Neural cell (in vitro differentiated cells): ENCODE results near the gene TPP1. TPM values are rescaled to one million over a fixed set of nuclear protein-coding genes. Genes with fewer than 3 reads are reported as not detected.

Experiments
- H2AFZ ChIP-seq: fragments of 200-600, 300-800 bp; sonication (generic), shearing (Covaris generic); 2 replicates; pipeline ENCODE4 v1.6.0; 2014; ENCODE audit warnings: low read depth, mild to moderate bottlenecking, antibody characterized with exemption, low read length, moderate library complexity
- H3F3A ChIP-seq: fragments of 200-600 bp; shearing (Covaris generic); 2 replicates; pipeline ENCODE4 v1.6.1; 2016; ENCODE audit warnings: mild to moderate bottlenecking, moderate library complexity, mixed read lengths, antibody characterized with exemption, low read length; ENCODE audit not compliant: insufficient read depth, poor library complexity, severe bottlenecking
- H3K27ac ChIP-seq: fragments of 200-600, 300-800 bp; sonication (generic), shearing (Covaris generic); 2 replicates; pipeline ENCODE4 v1.5.1; 2014; ENCODE audit warnings: mild to moderate bottlenecking, low read length, moderate library complexity
- H3K27me3 ChIP-seq: fragments of 300-800, 200-600 bp; sonication (generic), shearing (Covaris generic); 2 replicates; pipeline ENCODE4 v1.6.0; 2014; ENCODE audit warnings: mild to moderate bottlenecking, low read depth, low read length, moderate library complexity; ENCODE audit not compliant: insufficient read depth
- H3K36me3 ChIP-seq: fragments of 300-800, 200-600 bp; sonication (generic), shearing (Covaris generic); 2 replicates; pipeline ENCODE4 v1.5.1; 2014; ENCODE audit warnings: mild to moderate bottlenecking, antibody characterized with exemption, low read length, moderate library complexity; ENCODE audit not compliant: insufficient read depth
- H3K4me2 ChIP-seq: fragments of 300-800, 200-600 bp; sonication (generic), shearing (Covaris generic); 2 replicates; pipeline ENCODE4 v1.6.0; 2014; ENCODE audit warnings: mild to moderate bottlenecking, low read length
- H3K4me3 ChIP-seq: fragments of 300-800, 200-600 bp; sonication (generic), shearing (Covaris generic); 2 replicates; pipeline ENCODE4 v1.5.1; 2014; ENCODE audit warnings: mild to moderate bottlenecking, low read length, moderate library complexity
- H3K79me2 ChIP-seq: fragments of 200-600 bp; shearing (Covaris generic); replicated peaks from 2 replicates; pipeline ENCODE4 v1.6.0; 2014; ENCODE audit warnings: mild to moderate bottlenecking, low read length, moderate library complexity; ENCODE audit not compliant: insufficient read depth
- H3K9ac ChIP-seq: fragments of 300-800, 200-600 bp; sonication (generic), shearing (Covaris generic); 2 replicates; pipeline ENCODE4 v1.6.1; 2016; ENCODE audit warnings: mild to moderate bottlenecking, low read length, mixed read lengths
- H3K9me2 ChIP-seq: fragments of 200-600 bp; shearing (Covaris generic); 2 replicates; pipeline ENCODE4 v1.6.1; 2016; ENCODE audit warnings: mild to moderate bottlenecking, low read length, mixed read lengths; ENCODE audit not compliant: insufficient read depth
- H3K9me3 ChIP-seq: fragments of 200-600, 300-800 bp; sonication (generic), shearing (Covaris generic); 2 replicates; pipeline ENCODE4 v1.6.1; 2016; ENCODE audit warnings: mild to moderate bottlenecking, mixed run types, low read length, moderate library complexity, mixed read lengths
- H4K20me1 ChIP-seq: fragments of 200-600 bp; shearing (Covaris generic); 2 replicates; pipeline ENCODE4 v1.6.1; 2016; ENCODE audit warnings: mild to moderate bottlenecking, mixed run types; ENCODE audit not compliant: insufficient read depth
- CTCF ChIP-seq: fragments of 450-650 bp; IDR thresholded peaks from 2 replicates; pipeline ENCODE4 v1.5.1; 2014; ENCODE audit warnings: antibody characterized with exemption, mild to moderate bottlenecking, moderate library complexity; ENCODE audit not compliant: poor library complexity, severe bottlenecking
- EP300 ChIP-seq: fragments of 450-650 bp; conservative IDR thresholded peaks from 2 replicates; pipeline ENCODE4 v1.6.1; 2014; ENCODE audit warnings: antibody characterized with exemption, mild to moderate bottlenecking, moderate library complexity; ENCODE audit not compliant: poor library complexity, severe bottlenecking
- EZH2 ChIP-seq: fragments of 200-600, 300-800 bp; shearing (Covaris generic), sonication (generic); IDR thresholded peaks from 2 replicates; pipeline ENCODE4 v1.6.1; 2014; ENCODE audit warnings: antibody characterized with exemption, low read length, borderline replicate concordance, mild to moderate bottlenecking; ENCODE audit not compliant: insufficient read depth, poor library complexity, severe bottlenecking
- MXI1 ChIP-seq: fragments of 450-650 bp; conservative IDR thresholded peaks from 2 replicates; pipeline ENCODE4 v1.6.1; 2014; ENCODE audit warnings: antibody characterized with exemption, mild to moderate bottlenecking; ENCODE audit not compliant: poor library complexity, severe bottlenecking
- POLR2AphosphoS5 ChIP-seq: IDR thresholded peaks from 2 replicates; pipeline ENCODE4 v1.6.1; 2012
- RAD21 ChIP-seq: fragments of 450-650 bp; conservative IDR thresholded peaks from 2 replicates; pipeline ENCODE4 v1.6.1; 2014; ENCODE audit warnings: antibody characterized with exemption, mild to moderate bottlenecking, moderate library complexity
- REST ChIP-seq: IDR thresholded peaks from 2 replicates; pipeline ENCODE4 v1.6.1; 2012; ENCODE audit warnings: borderline replicate concordance
- SMC3 ChIP-seq: fragments of 450-650 bp; conservative IDR thresholded peaks from 2 replicates; pipeline ENCODE4 v1.6.1; 2014; ENCODE audit warnings: antibody characterized with exemption, mild to moderate bottlenecking, moderate library complexity; ENCODE audit not compliant: poor library complexity
- TAF1 ChIP-seq: IDR thresholded peaks from 2 replicates; pipeline ENCODE4 v1.6.1; 2012; ENCODE audit warnings: low read depth
- polyA plus RNA-seq: library from polyadenylated mRNA; depleted of rRNA; stranded (reverse); fragments of >200 nt; gene quantifications from 2 replicates; pipeline ENCODE4 v1.2.3, GENCODE V29; 2014

The TPP1 gene
- polyA plus RNA-seq, 1 donor from 2014 or later: 3.8 TPM

- peaks cover 54% of the 10 kb centered on the region for H4K20me1 ChIP-seq
- TF ChIP-seq CTCF (no peak), POLR2AphosphoS5 (no peak), REST (no peak), SMC3 (no peak), MXI1 (no peak), EZH2 (no peak), RAD21 (no peak), EP300 (no peak), TAF1 (no peak)
- peaks cover 98% of the 10 kb centered on the region for H3K79me2 ChIP-seq
- no peaks in the 10 kb centered on the region for H3K27me3 ChIP-seq
- H3K4me2 ChIP-seq: no peak overlapping the region
- no peak overlapping the region for H3K9ac ChIP-seq
- H3F3A ChIP-seq: no peaks in the 10 kb centered on the region
- no peaks in the 10 kb centered on the region for H3K9me3 ChIP-seq
- no peaks in the 10 kb centered on the region for H3K36me3 ChIP-seq
- no peak overlapping the region for H3K27ac ChIP-seq
- H2AFZ ChIP-seq: no peak overlapping the region
- no peak overlapping the region for H3K4me3 ChIP-seq
- no peaks in the 10 kb centered on the region for H3K9me2 ChIP-seq
These were observed 29.3 kb upstream of the TPP1 start for GRCh38 chr11:6648501-6648900.

GRCh38 chr11:6647836-6648235, 28.6 kb upstream of the TPP1 start:
- H3K4me3 ChIP-seq: no peak overlapping the region
- H3F3A ChIP-seq: no peaks in the 10 kb centered on the region
- TF ChIP-seq EZH2 (no peak), REST (no peak), POLR2AphosphoS5 (no peak), MXI1 (no peak), CTCF (no peak), RAD21 (no peak), SMC3 (no peak), EP300 (no peak), TAF1 (no peak)
- H3K9me3 ChIP-seq: no peaks in the 10 kb centered on the region
- no peak overlapping the region for H3K9ac ChIP-seq
- H3K27me3 ChIP-seq: no peaks in the 10 kb centered on the region
- H3K9me2 ChIP-seq: no peaks in the 10 kb centered on the region
- H4K20me1 ChIP-seq: peaks cover 60% of the 10 kb centered on the region
- H3K36me3 ChIP-seq: no peaks in the 10 kb centered on the region
- H2AFZ ChIP-seq: no peak overlapping the region
- H3K27ac ChIP-seq: no peak overlapping the region
- H3K79me2 ChIP-seq: peaks cover 96% of the 10 kb centered on the region
- H3K4me2 ChIP-seq: no peak overlapping the region
